Esophagus (tissue), 2 donors: Measurements from ENCODE around the gene GABBR2. TPM values are rescaled to one million over a fixed set of nuclear protein-coding genes. Genes with fewer than 3 reads are reported as not detected.

ENCODE experiments used
- H3K27ac ChIP-seq, 2 donors: one replicate each; pipeline ENCODE4 v1.5.1; 2013; ENCODE audit warnings: low read depth in 2 of 2, mild to moderate bottlenecking in 2 of 2, inconsistent platforms in 1 of 2, low read length in 1 of 2, moderate library complexity in 1 of 2
- H3K27me3 ChIP-seq, 2 donors: one replicate each; pipeline ENCODE4 v1.6.1; 2013; ENCODE audit warnings: low read length in 2 of 2, control low read depth in 1 of 2, mild to moderate bottlenecking in 1 of 2; ENCODE audit not compliant: insufficient read depth in 2 of 2, control insufficient read depth in 1 of 2
- H3K36me3 ChIP-seq, 2 donors: one replicate each; pipeline ENCODE4 v1.6.1; 2013; ENCODE audit warnings: low read length in 1 of 2; ENCODE audit not compliant: control insufficient read depth in 2 of 2, insufficient read depth in 2 of 2
- H3K4me1 ChIP-seq, 2 donors: one replicate each; pipeline ENCODE4 v1.6.1; 2013; ENCODE audit warnings: low read length in 1 of 2; ENCODE audit not compliant: control insufficient read depth in 2 of 2, insufficient read depth in 2 of 2
- H3K4me3 ChIP-seq, 2 donors: one replicate each; pipeline ENCODE4 v1.5.1; 2013; ENCODE audit warnings: low read length in 2 of 2, mild to moderate bottlenecking in 2 of 2, low read depth in 1 of 2, moderate library complexity in 1 of 2
- H3K9me3 ChIP-seq, 2 donors: one replicate each; pipeline ENCODE4 v1.6.1; 2013; ENCODE audit warnings: mild to moderate bottlenecking in 2 of 2, low read depth in 1 of 2, low read length in 1 of 2, moderate library complexity in 1 of 2; ENCODE audit not compliant: control insufficient read depth in 2 of 2, insufficient read depth in 1 of 2
- WGBS, 2 donors: extraction: QIAGEN DNeasy Blood & Tissue Kit; methylation state at CpG; one replicate each; pipeline ENCODE4 v1.1.7; 2013; 5-methylcytosine and 5-hydroxymethylcytosine counted together
- polyA plus RNA-seq, 2 donors: library from polyadenylated mRNA; stranded (reverse); fragments of 200-250 nt; gene quantifications; one replicate each; pipeline ENCODE4 v1.2.3, GENCODE V29; 2013
- donor health status: healthy with polysubstance abuse.
- donor health status: Bipolar disorder and iron deficiency.

The GABBR2 gene
- polyA plus RNA-seq, 2 donors = under 0.01 TPM; not detected in 1

GRCh38 chr9:98494852-98495251, 213.9 kb downstream of the GABBR2 start:
- H3K27ac ChIP-seq = no peak overlapping the region
- H3K36me3 ChIP-seq = no peaks in the 10 kb centered on the region
- H3K4me1 ChIP-seq = no peaks in the 10 kb centered on the region
- WGBS, 2 donors = 86 to 88% methylated on average over 2 of the region's 2 CpGs
- no peaks in the 10 kb centered on the region for H3K27me3 ChIP-seq
- no peak overlapping the region for H3K4me3 ChIP-seq
- H3K9me3 ChIP-seq = no peaks in the 10 kb centered on the region

- Histone ChIP-seq H3K4me1 (no peaks in the 10 kb centered on the region), H3K9me3 (no peaks in the 10 kb centered on the region), H3K4me3 (no peak overlapping the region), H3K27me3 (no peaks in the 10 kb centered on the region), H3K36me3 (no peaks in the 10 kb centered on the region), H3K27ac (no peak overlapping the region)
- WGBS, 2 donors = 35 to 38% methylated on average over 3 of the region's 3 CpGs
Observed at GRCh38 chr9:98491828-98492227, 216.9 kb downstream of the GABBR2 start.

DNA sequence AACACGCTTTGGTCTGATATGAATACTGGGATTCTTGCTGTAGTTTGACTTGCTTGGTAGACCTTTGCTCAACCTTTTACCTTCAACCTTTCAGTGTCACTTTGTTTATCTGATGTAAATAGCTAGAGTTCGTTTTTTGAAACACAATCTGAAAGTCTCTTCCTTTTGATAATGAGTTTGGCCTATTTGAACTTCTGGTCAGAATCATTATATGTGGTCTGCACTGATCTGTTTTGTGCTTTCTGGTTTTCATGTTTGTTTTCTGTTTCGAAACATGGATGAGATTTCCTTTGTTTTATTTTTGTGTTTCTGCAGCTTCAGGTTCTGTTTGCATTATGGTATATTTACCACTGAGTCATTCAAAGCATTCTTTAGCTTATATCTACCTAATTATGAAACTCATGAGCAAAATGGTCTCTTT, 217.5 kb downstream of the GABBR2 start:
- no peak overlapping the region for H3K27ac ChIP-seq
- WGBS, 2 donors = 58 to 68% methylated on average over 3 of the region's 3 CpGs
- no peaks in the 10 kb centered on the region for H3K36me3 ChIP-seq
- no peaks in the 10 kb centered on the region for H3K4me1 ChIP-seq
- H3K4me3 ChIP-seq = no peak overlapping the region
- H3K9me3 ChIP-seq = no peaks in the 10 kb centered on the region
- H3K27me3 ChIP-seq = no peaks in the 10 kb centered on the region

DNA sequence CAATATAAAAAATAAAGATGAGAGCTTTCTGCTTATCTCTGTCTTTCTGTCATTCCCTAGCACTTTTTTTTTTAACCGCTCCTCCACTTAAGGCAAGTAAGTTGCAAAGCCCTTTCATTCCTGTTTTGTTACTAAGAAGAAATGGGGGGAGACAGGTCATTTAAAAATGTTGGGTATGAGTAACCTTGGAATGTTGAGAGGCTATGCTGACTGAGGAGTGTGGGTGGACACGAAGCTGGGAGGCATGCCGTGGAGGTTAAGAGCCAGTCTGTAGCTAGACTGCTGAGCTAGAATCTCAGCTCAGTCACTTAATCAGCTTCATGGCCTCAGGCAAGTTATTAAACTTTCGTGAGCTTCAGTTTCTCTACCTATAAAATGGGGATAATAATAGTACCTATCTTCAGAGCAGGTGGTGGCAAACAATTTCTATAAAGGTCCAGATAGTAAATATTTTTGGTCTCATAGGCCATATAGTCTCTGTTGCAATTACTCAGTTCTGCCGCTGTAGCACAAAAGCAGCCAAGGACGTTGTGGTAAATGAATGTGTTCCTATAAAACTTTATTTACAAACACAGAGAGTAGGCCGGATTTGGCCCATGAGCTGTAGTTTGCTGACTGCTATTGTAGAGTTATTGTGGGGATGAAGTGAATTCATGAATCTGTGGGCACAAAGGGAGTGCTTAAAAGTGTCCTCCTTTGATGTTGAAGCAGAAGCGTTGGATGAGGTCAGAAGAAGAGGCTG, 220.0 kb downstream of the GABBR2 start:
- WGBS, 2 donors = 78 to 83% methylated on average over 8 of the region's 8 CpGs
- Histone ChIP-seq H3K4me3 (no peak overlapping the region), H3K4me1 (no peaks in the 10 kb centered on the region), H3K27me3 (no peaks in the 10 kb centered on the region), H3K27ac (no peak overlapping the region), H3K9me3 (no peaks in the 10 kb centered on the region), H3K36me3 (no peaks in the 10 kb centered on the region)

DNA sequence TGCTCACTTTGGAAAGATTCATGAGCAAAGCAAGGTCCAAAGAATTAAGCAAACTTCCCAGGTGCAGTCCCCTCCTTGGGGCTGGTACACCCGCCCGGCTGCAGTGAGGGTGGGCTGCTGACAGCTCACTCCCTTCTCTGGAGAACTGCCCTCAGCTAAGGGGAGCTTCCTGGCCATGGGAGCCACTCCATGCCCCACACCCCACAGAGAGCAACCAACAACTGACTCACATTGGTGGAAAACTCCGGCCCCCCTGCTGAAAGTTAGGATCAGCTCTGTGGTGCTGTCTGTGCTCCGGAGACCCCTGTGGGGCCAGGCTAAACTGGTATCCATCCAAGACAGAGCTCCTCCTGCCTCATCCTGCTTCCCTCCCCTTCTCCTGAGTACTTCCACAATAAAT, 223.0 kb downstream of the GABBR2 start:
- WGBS, 2 donors = 69 to 77% methylated on average over 4 of the region's 4 CpGs
- Histone ChIP-seq H3K27ac (no peak overlapping the region), H3K27me3 (no peaks in the 10 kb centered on the region), H3K9me3 (no peaks in the 10 kb centered on the region), H3K4me1 (no peaks in the 10 kb centered on the region), H3K36me3 (no peaks in the 10 kb centered on the region), H3K4me3 (no peak overlapping the region)

- WGBS, 2 donors = 31 to 48% methylated on average over 5 of the region's 5 CpGs
- Histone ChIP-seq H3K36me3 (no peaks in the 10 kb centered on the region), H3K27me3 (no peaks in the 10 kb centered on the region), H3K4me1 (no peaks in the 10 kb centered on the region), H3K4me3 (no peak overlapping the region), H3K27ac (no peak overlapping the region), H3K9me3 (no peaks in the 10 kb centered on the region)
Observed at GRCh38 chr9:98484162-98484561, 224.6 kb downstream of the GABBR2 start.

- Histone ChIP-seq H3K27me3 (no peaks in the 10 kb centered on the region), H3K36me3 (no peaks in the 10 kb centered on the region), H3K4me3 (no peak overlapping the region), H3K27ac (no peak overlapping the region), H3K9me3 (no peaks in the 10 kb centered on the region), H3K4me1 (no peaks in the 10 kb centered on the region)
- 72% methylated on average over 5 of the region's 5 CpGs for WGBS, 2 donors
Observed at GRCh38 chr9:98482226-98482625, 226.5 kb downstream of the GABBR2 start.

DNA sequence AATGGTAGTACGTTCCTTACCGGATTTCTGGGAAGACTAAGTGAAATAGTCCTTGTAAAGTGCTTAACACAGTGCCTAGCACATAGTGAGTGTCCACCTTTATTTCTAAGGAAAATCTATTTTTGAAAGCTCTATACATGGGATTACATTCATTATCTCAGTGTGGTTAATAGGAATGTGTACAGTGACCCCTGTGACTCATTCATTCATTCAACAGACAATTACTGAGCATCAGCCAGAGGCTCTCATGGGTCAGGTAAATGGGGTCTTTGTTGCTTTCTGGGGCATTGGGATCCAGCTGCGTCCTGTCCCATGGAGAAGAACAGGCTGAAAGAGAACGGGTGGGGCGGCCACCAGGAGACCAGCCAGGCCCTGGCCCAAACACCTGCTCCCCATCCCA, 227.1 kb downstream of the GABBR2 start:
- Histone ChIP-seq H3K27ac (no peak overlapping the region), H3K4me1 (no peaks in the 10 kb centered on the region), H3K4me3 (no peak overlapping the region), H3K36me3 (no peaks in the 10 kb centered on the region), H3K27me3 (no peaks in the 10 kb centered on the region), H3K9me3 (no peaks in the 10 kb centered on the region)
- WGBS, 2 donors = 65 to 66% methylated on average over 5 of the region's 5 CpGs

DNA sequence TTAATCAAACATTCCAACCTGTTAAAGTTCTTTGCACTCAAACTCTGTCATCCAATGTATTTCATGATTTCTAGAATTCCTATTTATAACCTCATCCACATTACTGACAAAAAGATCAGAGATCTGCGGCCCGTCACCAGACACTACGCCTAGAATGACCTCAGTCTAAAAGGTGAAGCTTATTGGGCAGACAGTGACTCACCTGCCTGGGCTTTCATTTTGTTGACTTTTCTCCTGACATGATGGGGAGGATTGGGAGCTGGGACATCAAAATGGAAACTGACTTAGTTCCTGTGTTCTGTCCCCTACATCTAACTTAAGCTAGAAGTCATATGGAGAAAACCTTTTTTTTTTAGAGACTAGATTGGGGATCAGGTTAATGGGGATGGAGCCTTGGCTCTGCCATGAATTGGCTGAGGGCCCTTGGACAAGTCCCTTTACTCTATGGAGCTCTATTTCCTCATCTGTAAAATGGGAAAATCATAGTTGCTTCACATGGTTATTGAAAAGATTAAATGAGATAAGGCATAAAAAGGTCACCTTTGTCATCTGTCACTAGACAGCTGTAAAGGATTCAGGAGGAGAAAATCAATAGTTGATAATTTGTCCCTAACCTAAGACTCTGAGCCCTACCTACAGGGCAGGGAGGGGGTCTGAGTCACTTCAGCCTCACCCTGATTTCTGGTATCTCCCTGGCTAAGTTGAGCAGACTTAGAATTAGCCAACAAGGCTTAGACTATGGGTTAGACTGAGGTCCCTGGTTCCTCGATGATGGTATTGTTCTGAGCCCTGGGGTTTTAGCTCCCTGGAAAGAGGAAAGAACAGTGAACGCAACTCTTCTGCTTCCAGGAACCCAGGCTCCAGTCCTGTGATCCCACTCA, 228.5 kb downstream of the GABBR2 start:
- 83 to 84% methylated on average over 5 of the region's 5 CpGs for WGBS, 2 donors
- Histone ChIP-seq H3K4me3 (no peak overlapping the region), H3K27ac (no peak overlapping the region), H3K36me3 (no peaks in the 10 kb centered on the region), H3K9me3 (no peaks in the 10 kb centered on the region), H3K27me3 (no peaks in the 10 kb centered on the region), H3K4me1 (no peaks in the 10 kb centered on the region)
